ENCODE data around the gene APOB. TPM values are rescaled to one million over a fixed set of nuclear protein-coding genes. Genes with fewer than 3 reads are reported as not detected.

The APOB gene
- total and polyA plus RNA-seq, 2 of the 13 experiments (the other 11 are each of a cell fraction or from before 2014, with no cell fraction given): 1,569 to 2,515 TPM

- TF ChIP-seq ATF3 (CRISPR knock-in tag; IDR thresholded peaks at IDR 0.05) (no peak), ZNF607 (CRISPR knock-in tag; IDR thresholded peaks at IDR 0.05; ENCODE audit: borderline replicate concordance) (no peak), ARID2 (CRISPR knock-in tag; IDR thresholded peaks at IDR 0.05; ENCODE audit: borderline replicate concordance) (peak; percentile 53; the same call in 1 of the 2 replicates), MED1 (CRISPR knock-in tag; IDR thresholded peaks at IDR 0.05) (peak; percentile 19; the same call in 1 of the 2 replicates), PHF5A (CRISPR knock-in tag; IDR thresholded peaks at IDR 0.05; ENCODE audit: low read depth, unreplicated experiment) (peak; percentile 33), MAX (IDR thresholded peaks at IDR 0.05) (no peak), ZNF264 (CRISPR knock-in tag; IDR thresholded peaks at IDR 0.05) (peak; percentile 34; the same call in 1 of the 2 replicates), AGO2 (optimal IDR thresholded peaks at IDR 0.05; ENCODE audit: low read depth, low read length) (peak; percentile 51), ZNF337 (CRISPR knock-in tag; IDR thresholded peaks at IDR 0.05; ENCODE audit: borderline replicate concordance, low read depth) (no peak), ONECUT2 (CRISPR knock-in tag; IDR thresholded peaks at IDR 0.05) (no peak), ZNF792 (CRISPR knock-in tag; IDR thresholded peaks at IDR 0.05) (no peak), MAZ (IDR thresholded peaks at IDR 0.05; ENCODE audit: borderline replicate concordance, low read depth, low read length) (no peak), MAZ (CRISPR knock-in tag; IDR thresholded peaks at IDR 0.05; ENCODE audit: low read depth) (no peak), HOXA7 (CRISPR knock-in tag; IDR thresholded peaks at IDR 0.05) (no peak), ZMAT5 (CRISPR knock-in tag; IDR thresholded peaks at IDR 0.05; ENCODE audit: borderline replicate concordance, low read depth) (no peak), POLR2G (IDR thresholded peaks at IDR 0.05; ENCODE audit: low read depth, low read length) (peak; percentile 0), ZNF746 (CRISPR knock-in tag; IDR thresholded peaks at IDR 0.05) (no peak)
- TF ChIP-seq, protein P1, sequence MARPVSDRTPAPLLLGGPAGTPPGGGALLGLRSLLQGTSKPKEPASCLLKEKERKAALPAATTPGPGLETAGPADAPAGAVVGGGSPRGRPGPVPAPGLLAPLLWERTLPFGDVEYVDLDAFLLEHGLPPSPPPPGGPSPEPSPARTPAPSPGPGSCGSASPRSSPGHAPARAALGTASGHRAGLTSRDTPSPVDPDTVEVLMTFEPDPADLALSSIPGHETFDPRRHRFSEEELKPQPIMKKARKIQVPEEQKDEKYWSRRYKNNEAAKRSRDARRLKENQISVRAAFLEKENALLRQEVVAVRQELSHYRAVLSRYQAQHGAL (CRISPR knock-in tag; IDR thresholded peaks at IDR 0.05; ENCODE audit: not compliant biosample characterization): no peak
- TF ChIP-seq, protein P2, sequence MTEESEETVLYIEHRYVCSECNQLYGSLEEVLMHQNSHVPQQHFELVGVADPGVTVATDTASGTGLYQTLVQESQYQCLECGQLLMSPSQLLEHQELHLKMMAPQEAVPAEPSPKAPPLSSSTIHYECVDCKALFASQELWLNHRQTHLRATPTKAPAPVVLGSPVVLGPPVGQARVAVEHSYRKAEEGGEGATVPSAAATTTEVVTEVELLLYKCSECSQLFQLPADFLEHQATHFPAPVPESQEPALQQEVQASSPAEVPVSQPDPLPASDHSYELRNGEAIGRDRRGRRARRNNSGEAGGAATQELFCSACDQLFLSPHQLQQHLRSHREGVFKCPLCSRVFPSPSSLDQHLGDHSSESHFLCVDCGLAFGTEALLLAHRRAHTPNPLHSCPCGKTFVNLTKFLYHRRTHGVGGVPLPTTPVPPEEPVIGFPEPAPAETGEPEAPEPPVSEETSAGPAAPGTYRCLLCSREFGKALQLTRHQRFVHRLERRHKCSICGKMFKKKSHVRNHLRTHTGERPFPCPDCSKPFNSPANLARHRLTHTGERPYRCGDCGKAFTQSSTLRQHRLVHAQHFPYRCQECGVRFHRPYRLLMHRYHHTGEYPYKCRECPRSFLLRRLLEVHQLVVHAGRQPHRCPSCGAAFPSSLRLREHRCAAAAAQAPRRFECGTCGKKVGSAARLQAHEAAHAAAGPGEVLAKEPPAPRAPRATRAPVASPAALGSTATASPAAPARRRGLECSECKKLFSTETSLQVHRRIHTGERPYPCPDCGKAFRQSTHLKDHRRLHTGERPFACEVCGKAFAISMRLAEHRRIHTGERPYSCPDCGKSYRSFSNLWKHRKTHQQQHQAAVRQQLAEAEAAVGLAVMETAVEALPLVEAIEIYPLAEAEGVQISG (CRISPR knock-in tag; IDR thresholded peaks at IDR 0.05): 0 out of 2 replicates have a peak, but pooled peaks have one; percentile 11
- TF ChIP-seq, protein P3, sequence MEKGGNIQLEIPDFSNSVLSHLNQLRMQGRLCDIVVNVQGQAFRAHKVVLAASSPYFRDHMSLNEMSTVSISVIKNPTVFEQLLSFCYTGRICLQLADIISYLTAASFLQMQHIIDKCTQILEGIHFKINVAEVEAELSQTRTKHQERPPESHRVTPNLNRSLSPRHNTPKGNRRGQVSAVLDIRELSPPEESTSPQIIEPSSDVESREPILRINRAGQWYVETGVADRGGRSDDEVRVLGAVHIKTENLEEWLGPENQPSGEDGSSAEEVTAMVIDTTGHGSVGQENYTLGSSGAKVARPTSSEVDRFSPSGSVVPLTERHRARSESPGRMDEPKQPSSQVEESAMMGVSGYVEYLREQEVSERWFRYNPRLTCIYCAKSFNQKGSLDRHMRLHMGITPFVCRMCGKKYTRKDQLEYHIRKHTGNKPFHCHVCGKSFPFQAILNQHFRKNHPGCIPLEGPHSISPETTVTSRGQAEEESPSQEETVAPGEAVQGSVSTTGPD (CRISPR knock-in tag; IDR thresholded peaks at IDR 0.05): no peak
These were observed 17.2 kb downstream of the APOB start (continued) for GRCh38 chr2:21026479-21027282.

Measured in HepG2 (cell line).